Measurements from ENCODE around the gene LRRC4C. TPM values are rescaled to one million over a fixed set of nuclear protein-coding genes. Genes with fewer than 3 reads are reported as not detected.

LRRC4C gene
- total RNA-seq, 2 donors from 2014 or later, result 1.3 TPM; not detected in 1

DNA sequence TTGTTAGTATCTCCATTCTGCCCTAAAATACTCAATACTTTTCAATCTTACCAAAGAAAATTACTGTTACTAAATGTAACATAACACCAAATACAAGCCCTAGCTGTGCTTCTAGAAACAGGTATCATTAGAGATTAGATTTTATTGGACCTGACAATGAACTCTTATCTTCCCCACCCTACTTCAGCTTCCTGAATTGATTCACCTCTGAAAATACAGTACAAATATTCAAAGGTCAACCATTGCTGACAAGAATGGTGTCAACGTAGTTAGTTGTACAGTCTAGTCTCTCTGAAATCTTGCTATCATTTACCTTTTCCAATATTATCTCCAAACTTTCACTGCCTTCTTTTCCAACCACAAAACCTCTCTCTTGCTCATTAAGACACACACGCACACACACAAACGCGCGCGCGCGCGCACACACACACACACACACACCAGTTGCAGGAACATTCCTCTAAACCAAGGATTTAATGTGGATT lies 22.4 kb downstream of the LRRC4C start:
- ATAC-seq, result no peak

DNA sequence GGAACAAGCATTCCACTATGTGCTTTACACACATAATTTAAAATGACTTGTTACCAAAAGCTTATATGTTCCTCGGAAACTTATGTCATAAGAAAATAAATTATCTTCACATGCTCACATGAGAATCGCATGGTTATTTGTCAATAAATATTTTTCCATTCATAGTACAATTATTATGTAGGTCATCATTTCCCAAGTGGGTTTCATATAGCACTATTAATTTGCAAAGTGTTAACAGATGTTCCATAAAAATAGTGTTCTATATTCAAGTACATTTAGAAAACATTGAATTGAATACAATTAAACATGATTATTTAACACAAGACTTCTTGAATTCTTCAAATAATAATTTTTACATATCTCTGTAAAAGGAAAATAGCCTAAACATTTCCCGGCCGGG lies 23.9 kb downstream of the LRRC4C start:
- DNase-seq, result no peak
- 52 to 54% methylated on average over 4 of the region's 4 CpGs for WGBS, 2 donors

More for the DNA sequence above, 22.4 kb downstream of the LRRC4C start:
- H3K9me3 ChIP-seq, result no peaks in the 10 kb centered on the region
- H3K4me1 ChIP-seq, result no peaks in the 10 kb centered on the region
- DNase-seq, result no peak
- H3K36me3 ChIP-seq (replicated peaks in 1 of 2; ENCODE audit: insufficient read depth in 1 of 2, low read depth in 2 of 2), result no peaks in the 10 kb centered on the region
- WGBS, 2 donors, result 49 to 58% methylated on average over 9 of the region's 9 CpGs
- intact Hi-C loops (cut with DNase I), result no loop called here
- no peaks in the 10 kb centered on the region for H3K27me3 ChIP-seq
- TF ChIP-seq, protein P1, sequence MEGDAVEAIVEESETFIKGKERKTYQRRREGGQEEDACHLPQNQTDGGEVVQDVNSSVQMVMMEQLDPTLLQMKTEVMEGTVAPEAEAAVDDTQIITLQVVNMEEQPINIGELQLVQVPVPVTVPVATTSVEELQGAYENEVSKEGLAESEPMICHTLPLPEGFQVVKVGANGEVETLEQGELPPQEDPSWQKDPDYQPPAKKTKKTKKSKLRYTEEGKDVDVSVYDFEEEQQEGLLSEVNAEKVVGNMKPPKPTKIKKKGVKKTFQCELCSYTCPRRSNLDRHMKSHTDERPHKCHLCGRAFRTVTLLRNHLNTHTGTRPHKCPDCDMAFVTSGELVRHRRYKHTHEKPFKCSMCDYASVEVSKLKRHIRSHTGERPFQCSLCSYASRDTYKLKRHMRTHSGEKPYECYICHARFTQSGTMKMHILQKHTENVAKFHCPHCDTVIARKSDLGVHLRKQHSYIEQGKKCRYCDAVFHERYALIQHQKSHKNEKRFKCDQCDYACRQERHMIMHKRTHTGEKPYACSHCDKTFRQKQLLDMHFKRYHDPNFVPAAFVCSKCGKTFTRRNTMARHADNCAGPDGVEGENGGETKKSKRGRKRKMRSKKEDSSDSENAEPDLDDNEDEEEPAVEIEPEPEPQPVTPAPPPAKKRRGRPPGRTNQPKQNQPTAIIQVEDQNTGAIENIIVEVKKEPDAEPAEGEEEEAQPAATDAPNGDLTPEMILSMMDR (IDR thresholded peaks at IDR 0.05), result no peak
- TF ChIP-seq POLR2A (IDR thresholded peaks at IDR 0.05), result no peak
- no peak overlapping the region for H3K4me3 ChIP-seq
- H3K27ac ChIP-seq, result no peak overlapping the region

GRCh38 chr11:41431784-41432183 lies 27.7 kb downstream of the LRRC4C start:
- no peaks in the 10 kb centered on the region for H3K4me1 ChIP-seq
- WGBS, 2 donors, result 35% methylated on average over 5 of the region's 5 CpGs
- ATAC-seq, result no peak

More for the DNA sequence above, 23.9 kb downstream of the LRRC4C start:
- H3K4me3 ChIP-seq, result no peak overlapping the region
- TF ChIP-seq, protein P1 (IDR thresholded peaks at IDR 0.05), result no peak
- no peak for TF ChIP-seq POLR2A (IDR thresholded peaks at IDR 0.05)
- intact Hi-C loops (cut with DNase I), result no loop called here
- H3K27ac ChIP-seq, result no peak overlapping the region
- ATAC-seq, result no peak
- no peaks in the 10 kb centered on the region for H3K36me3 ChIP-seq (replicated peaks in 1 of 2; ENCODE audit: insufficient read depth in 1 of 2, low read depth in 2 of 2)
- H3K9me3 ChIP-seq, result no peaks in the 10 kb centered on the region
- no peaks in the 10 kb centered on the region for H3K4me1 ChIP-seq
- H3K27me3 ChIP-seq, result no peaks in the 10 kb centered on the region

GRCh38 chr11:41419901-41420300 lies 39.6 kb downstream of the LRRC4C start:
- no peak overlapping the region for H3K27ac ChIP-seq
- no peak for DNase-seq
- intact Hi-C loops (cut with DNase I), result no loop called here
- no peaks in the 10 kb centered on the region for H3K27me3 ChIP-seq
- H3K4me1 ChIP-seq, result no peaks in the 10 kb centered on the region
- TF ChIP-seq, protein P1 (IDR thresholded peaks at IDR 0.05), result no peak
- WGBS, 2 donors, result 89 to 91% methylated on average over 4 of the region's 4 CpGs
- no peaks in the 10 kb centered on the region for H3K36me3 ChIP-seq (replicated peaks in 1 of 2; ENCODE audit: insufficient read depth in 1 of 2, low read depth in 2 of 2)
- no peak overlapping the region for H3K4me3 ChIP-seq
- no peaks in the 10 kb centered on the region for H3K9me3 ChIP-seq
- no peak for ATAC-seq

More at GRCh38 chr11:41431784-41432183, 27.7 kb downstream of the LRRC4C start:
- Histone ChIP-seq H3K27ac (no peak overlapping the region), H3K36me3 (replicated peaks in 1 of 2; ENCODE audit: insufficient read depth in 1 of 2, low read depth in 2 of 2) (no peaks in the 10 kb centered on the region), H3K9me3 (no peaks in the 10 kb centered on the region), H3K27me3 (no peaks in the 10 kb centered on the region), H3K4me3 (no peak overlapping the region)
- TF ChIP-seq, protein P1 (IDR thresholded peaks at IDR 0.05), result peak in 5 of 7 experiments; percentile 17 to 35 (median 33)
- no peak for TF ChIP-seq POLR2A (IDR thresholded peaks at IDR 0.05)
- DNase-seq, result no peak
- intact Hi-C loops (cut with DNase I), result no loop called here

DNA sequence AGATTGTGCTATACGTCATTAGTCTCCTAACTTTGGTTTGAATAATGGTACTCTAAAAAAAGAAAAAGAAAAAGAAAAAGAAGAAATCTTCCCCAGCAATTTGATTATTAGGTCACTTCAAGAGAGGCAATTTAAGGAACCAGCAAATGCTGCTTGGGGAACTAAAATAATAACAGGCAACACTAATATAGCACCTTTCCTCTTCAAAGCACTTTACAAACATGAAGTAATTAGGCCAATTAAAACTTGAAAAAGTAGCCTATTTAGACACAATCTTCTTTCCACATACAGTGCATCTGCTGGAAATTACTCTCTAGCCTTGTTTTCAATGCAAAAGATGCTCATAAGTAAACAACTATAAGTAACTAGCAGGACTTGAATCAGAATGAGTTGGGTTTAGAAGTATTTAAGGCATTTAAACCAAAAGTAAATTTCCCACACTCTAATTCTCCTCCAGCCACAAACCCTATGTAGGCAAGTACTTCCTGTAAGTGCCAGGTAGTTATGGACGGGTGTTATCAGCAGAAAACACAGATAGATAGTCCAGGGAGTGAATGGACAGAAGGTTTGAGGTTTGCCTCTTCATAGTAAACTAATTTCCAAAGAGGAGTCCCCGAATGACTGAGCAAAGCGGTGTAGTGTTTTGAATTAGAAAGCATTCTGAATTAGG lies 44.5 kb downstream of the LRRC4C start:
- Histone ChIP-seq H3K9me3 (no peaks in the 10 kb centered on the region), H3K4me3 (no peak overlapping the region), H3K27ac (no peak overlapping the region), H3K36me3 (replicated peaks in 1 of 2; ENCODE audit: insufficient read depth in 1 of 2, low read depth in 2 of 2) (no peaks in the 10 kb centered on the region), H3K4me1 (no peaks in the 10 kb centered on the region), H3K27me3 (no peaks in the 10 kb centered on the region)
- no peak for DNase-seq
- intact Hi-C loops (cut with DNase I), result no loop called here
- TF ChIP-seq, protein P1 (IDR thresholded peaks at IDR 0.05), result no peak
- TF ChIP-seq POLR2A (IDR thresholded peaks at IDR 0.05), result no peak
- 50 to 53% methylated on average over 4 of the region's 4 CpGs for WGBS, 2 donors
- ATAC-seq, result no peak
